Astrocyte of the cerebellum (primary cell): ENCODE results near the gene WNT1.
A peak's percentile ranks its signal among the peaks of the same experiment; 100 is the strongest.

ENCODE experiments used
- DNase-seq: peaks from one replicate; pipeline ENCODE4 v3.0.0-alpha.2; 2011; ENCODE audit warnings: low read depth
- H3K4me3 ChIP-seq: 2 replicates; pipeline ENCODE4 v1.5.1; 2011; ENCODE audit warnings: mild to moderate bottlenecking, low read depth, low read length, moderate library complexity
- in situ Hi-C: cut with HindIII; loops from 2 replicates; pipeline ENCODE4 v1.10.0; 2017; ENCODE audit warnings: low sequenced_read_pairs
- TF ChIP-seq, protein P1 (sequence below): IDR thresholded peaks from 2 replicates; pipeline ENCODE4 v1.5.1; 2012; ENCODE audit warnings: low read length, low read depth, moderate library complexity, mild to moderate bottlenecking; ENCODE audit errors: missing control alignments

The WNT1 gene

GRCh38 chr12:48957141-48958048 lies 20.7 kb upstream of the WNT1 start, which contains the start of gene ARF3:
ARF3 (minus strand) TSS chr12:48957487; CDS start chr12:48941095, 16,392 bp downstream.
- in situ Hi-C loops, result no loop called here
- TF ChIP-seq, protein P1, sequence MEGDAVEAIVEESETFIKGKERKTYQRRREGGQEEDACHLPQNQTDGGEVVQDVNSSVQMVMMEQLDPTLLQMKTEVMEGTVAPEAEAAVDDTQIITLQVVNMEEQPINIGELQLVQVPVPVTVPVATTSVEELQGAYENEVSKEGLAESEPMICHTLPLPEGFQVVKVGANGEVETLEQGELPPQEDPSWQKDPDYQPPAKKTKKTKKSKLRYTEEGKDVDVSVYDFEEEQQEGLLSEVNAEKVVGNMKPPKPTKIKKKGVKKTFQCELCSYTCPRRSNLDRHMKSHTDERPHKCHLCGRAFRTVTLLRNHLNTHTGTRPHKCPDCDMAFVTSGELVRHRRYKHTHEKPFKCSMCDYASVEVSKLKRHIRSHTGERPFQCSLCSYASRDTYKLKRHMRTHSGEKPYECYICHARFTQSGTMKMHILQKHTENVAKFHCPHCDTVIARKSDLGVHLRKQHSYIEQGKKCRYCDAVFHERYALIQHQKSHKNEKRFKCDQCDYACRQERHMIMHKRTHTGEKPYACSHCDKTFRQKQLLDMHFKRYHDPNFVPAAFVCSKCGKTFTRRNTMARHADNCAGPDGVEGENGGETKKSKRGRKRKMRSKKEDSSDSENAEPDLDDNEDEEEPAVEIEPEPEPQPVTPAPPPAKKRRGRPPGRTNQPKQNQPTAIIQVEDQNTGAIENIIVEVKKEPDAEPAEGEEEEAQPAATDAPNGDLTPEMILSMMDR, result no peak

GRCh38 chr12:48958049-48958388 lies 20.1 kb upstream of the WNT1 start:
- in situ Hi-C loops, result no loop called here
- TF ChIP-seq, protein P1, result no peak
- no peak for DNase-seq
- peak overlapping the region; percentile 96 for H3K4me3 ChIP-seq

More at GRCh38 chr12:48957141-48958048, 20.7 kb upstream of the WNT1 start, which contains the start of gene ARF3:
- DNase-seq, result peak; percentile 72
- H3K4me3 ChIP-seq, result peak within 1 kb of the TSS; percentile 96

GRCh38 chr12:48960834-48961233 lies 17.3 kb upstream of the WNT1 start:
- TF ChIP-seq, protein P1, result no peak
- no peak overlapping the region for H3K4me3 ChIP-seq
- no peak for DNase-seq
- in situ Hi-C loops, result no loop called here

GRCh38 chr12:48961331-48961730 lies 16.8 kb upstream of the WNT1 start:
- no peak for DNase-seq
- H3K4me3 ChIP-seq, result no peak overlapping the region
- TF ChIP-seq, protein P1, result no peak
- in situ Hi-C loops, result no loop called here

DNA sequence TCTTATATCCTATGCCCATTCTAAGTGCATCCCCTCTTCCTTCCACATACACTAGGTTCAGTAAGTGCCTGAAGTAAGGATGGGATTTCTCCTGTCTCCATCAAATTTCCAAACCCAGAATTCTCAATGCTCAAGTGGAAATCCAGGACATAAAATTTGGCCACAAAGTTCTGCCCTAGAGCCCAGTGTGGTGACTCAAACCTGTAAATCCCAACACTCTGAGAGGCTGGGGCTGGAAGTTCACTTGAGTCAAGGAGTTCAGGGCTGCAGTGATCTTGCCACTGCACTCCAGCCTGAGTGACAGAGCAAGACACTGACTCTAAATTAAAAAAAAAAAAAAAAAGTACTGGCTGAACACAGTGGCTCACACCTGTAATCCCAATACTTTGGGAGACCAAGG lies 16.3 kb upstream of the WNT1 start:
- no peak overlapping the region for H3K4me3 ChIP-seq
- TF ChIP-seq, protein P1, result no peak
- in situ Hi-C loops, result no loop called here
- no peak for DNase-seq

DNA sequence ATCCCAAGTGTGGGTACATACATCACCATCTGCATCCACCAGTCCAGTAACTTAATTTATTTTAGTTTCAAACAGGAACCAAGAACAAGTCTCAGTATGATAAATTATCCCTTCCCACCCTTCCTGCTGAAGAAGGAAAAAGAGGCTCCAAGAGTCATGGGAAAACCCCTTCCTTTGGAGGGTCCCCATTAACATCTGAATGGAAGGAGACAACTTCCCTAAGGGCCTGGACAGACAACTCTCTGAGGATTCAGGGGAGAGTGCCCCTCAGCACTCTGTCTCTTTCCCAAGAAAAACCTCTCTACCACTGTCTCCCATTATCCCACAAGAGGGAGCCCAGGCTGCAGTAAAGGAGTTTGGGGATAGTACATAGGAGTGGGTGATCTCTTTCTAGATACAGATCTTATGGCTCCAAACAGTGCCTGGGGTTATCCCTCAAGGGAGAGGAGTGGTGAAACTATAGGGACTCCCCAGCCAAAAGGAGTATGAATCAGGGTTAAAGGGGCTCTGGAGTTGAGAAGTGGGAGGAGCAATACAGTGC lies 12.8 kb upstream of the WNT1 start:
- no peak for DNase-seq
- no peak overlapping the region for H3K4me3 ChIP-seq
- TF ChIP-seq, protein P1, result peak; percentile 61
- in situ Hi-C loops, result no loop called here
